ENCODE results near the gene NDRG3.
"Not testable (repeated sequence)": the region's sequence is repeated elsewhere in the genome, so short reads cannot be mapped to it uniquely, and the experiment has no call there.

Gene NDRG3

DNA sequence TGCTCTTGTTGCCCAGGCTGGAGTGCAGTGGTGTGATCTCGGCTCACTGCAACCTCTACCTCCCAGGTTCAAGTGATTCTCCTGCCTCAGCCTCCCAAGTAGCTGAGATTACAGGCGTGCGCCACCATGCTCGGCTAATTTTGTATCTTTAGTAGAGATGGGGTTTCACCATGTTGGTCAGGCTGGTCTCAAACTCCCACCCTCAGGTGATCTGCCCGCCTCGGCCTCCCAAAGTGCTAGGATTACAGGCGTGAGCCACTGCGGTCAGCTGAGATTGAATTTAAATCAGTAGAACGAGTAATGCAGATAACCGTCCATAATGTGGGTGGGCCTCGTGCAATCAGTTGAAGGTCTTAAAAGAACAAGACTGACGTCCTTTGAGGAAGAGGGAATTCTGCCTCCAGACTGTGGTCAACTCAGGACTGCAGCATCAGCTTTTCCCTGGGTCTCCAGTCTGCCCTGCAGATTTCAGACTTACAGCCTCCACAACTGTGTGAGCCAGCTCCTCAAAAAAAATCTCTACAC, 107.0 kb downstream of the NDRG3 start:
- DNase-seq = not testable (repeated sequence)

- no peak for DNase-seq
Measured at GRCh38 chr20:36634342-36634741, 111.5 kb downstream of the NDRG3 start.

DNA sequence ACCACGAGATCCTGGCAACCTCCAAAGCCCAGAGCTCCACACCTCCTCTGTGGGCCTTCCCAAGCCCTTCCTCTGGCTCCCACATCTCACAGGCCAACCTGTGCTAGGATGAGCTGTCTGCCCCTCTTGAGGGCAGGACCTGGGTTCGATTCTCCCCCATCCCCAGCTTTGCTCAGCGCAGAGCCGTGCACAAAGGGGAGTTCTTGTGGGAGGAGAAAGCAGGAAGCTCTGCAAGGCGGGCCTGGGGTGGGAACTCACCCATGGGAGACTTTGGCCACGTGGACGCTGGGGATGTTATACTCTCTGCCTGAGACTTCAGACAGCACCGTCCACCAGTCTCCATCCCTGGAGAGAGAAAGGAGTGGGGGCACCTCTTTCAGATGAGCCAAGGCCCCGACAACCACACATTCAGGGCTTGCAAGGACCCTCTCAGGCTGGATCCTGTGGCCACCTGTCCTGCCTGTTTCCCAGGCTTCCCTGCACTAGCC, 112.6 kb downstream of the NDRG3 start:
- no peak for DNase-seq

GRCh38 chr20:36632487-36633284, 113.2 kb downstream of the NDRG3 start:
- DNase-seq = no peak

- no peak for DNase-seq
Measured at GRCh38 chr20:36632147-36632486, 113.8 kb downstream of the NDRG3 start.

GRCh38 chr20:36631646-36632045, 114.2 kb downstream of the NDRG3 start:
- DNase-seq = no peak

GRCh38 chr20:36629719-36630681, 115.9 kb downstream of the NDRG3 start:
- DNase-seq = no peak

GRCh38 chr20:36628076-36628475, 117.8 kb downstream of the NDRG3 start:
- no peak for DNase-seq

GRCh38 chr20:36624944-36625324, 121.0 kb downstream of the NDRG3 start:
- no peak for DNase-seq

- DNase-seq = no peak
Measured at GRCh38 chr20:36624068-36624943, 121.6 kb downstream of the NDRG3 start.

GRCh38 chr20:36623444-36623843, 122.4 kb downstream of the NDRG3 start:
- no peak for DNase-seq

- no peak for DNase-seq
Measured at GRCh38 chr20:36620917-36621316, 125.0 kb downstream of the NDRG3 start.

DNA sequence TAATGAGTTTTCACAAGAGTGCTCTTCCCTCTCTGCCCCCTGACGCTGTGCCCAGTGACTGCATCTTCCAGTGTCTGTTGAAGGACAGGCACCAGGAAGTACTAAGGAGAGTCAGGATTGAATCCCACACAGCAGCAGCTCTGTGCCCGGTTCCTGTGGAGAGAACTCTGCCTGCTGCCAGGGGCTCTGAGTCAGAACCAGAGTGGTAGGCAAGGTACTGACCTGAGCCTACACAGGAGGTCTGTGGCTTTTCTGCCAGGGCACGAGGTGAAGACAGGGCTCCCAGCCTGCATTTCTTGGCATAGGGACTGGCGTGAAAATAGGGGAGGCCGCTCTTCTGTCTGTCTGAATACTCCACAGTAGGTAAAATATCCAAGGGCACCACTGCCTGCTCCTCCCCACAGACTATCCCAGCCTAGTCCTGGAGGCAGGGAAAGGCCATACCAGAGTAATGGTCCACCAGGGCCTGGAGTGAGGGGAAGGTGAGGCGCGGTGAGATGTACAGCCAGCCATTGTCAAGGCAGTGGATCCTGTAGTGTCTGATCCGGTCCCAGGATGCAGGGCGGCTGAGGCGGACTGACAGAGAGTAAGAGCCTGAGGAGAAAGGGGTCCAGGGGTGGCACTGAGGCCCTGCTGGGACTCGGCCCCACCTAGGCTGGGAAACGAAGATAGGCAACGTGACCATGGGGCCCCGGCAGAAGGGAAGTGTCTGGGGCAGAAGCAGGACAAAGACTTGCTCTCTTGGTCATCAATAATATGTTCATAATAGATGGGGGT, 130.9 kb downstream of the NDRG3 start:
- no peak for DNase-seq

GRCh38 chr20:36613974-36614373, 131.9 kb downstream of the NDRG3 start:
- no peak for DNase-seq

GRCh38 chr20:36611625-36612024, 134.3 kb downstream of the NDRG3 start:
- DNase-seq = no peak

GRCh38 chr20:36608388-36608728, 137.5 kb downstream of the NDRG3 start:
- DNase-seq = not testable (repeated sequence)

DNA sequence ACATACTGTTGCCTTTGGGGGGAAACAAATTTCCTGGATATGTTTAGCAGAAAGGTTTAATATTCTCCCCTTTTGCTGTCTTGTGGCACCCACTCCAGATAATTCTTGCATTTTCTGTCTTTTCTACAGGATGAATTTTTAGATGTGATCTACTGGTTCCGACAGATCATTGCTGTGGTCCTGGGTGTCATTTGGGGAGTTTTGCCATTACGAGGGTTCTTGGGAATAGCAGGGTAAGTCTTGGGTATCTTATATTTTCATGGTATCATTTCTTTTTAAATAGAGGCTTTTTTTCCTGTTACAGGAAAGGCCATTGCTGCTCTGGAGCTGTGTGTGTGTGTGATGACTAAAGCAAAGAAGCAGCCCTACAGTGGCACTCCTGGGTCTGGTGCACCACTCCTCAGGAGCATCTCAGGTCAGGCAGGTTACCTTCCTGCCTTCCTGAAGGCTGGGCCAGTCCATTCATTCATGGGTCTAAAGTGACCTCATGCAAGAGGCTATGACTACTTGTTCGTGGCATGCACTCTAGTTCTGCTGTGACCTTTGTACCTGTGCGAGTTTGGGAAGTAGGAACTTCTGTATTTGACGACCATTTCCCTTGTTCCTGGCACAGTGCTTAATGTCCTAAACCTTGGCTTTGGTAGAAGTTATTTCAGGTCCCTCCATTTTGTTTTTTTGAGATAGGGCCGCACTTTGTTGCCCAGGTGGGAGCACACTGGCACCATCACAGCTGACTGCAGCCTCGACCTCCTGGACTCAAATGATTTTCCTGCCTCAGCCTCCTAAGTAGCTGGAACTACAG, 138.1 kb downstream of the NDRG3 start:
- DNase-seq = no peak

DNA sequence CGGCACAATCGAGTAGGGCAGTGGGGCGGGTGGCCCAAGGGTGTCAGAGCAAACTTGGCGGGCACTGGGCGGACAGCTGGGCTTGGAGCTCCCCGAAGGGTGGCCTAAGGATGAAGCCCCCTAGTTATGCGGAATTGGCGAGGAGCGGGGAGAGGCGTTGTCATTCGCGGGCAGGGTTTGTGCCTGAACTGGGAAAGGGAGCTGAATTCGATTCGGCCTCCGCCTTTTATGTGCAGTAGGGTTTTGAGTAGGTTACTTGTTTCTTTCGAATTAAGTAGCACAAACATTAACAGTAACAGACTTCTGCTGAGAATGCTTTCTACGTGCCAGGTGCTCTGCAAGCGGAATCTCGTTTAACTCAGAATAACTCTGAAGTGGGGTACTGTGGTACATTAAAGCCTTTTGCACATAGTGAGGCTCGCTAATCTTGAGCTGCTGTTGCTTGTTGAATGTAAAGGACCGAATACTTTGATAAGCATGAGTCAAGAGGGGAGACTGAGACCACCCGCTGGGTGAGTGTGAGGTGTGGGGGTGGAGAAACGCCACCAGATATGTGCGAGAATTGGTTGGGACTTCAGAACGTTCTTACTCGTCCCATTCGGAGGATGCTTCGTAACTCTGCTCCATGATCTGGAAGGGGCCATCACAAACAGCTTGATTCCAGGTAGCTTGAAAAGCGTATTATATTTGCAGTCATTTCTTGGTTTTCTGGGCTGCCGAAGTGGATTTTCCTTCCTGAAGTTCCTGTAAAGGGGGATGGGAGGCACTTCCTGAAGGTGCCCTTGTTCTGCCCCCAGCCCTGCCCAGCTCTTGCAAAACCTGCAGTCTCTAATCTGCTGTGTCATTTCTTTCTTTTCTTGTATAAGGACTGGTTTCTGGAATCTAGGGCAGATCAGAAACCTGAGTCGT, 139.5 kb downstream of the NDRG3 start:
- no peak for DNase-seq

DNA sequence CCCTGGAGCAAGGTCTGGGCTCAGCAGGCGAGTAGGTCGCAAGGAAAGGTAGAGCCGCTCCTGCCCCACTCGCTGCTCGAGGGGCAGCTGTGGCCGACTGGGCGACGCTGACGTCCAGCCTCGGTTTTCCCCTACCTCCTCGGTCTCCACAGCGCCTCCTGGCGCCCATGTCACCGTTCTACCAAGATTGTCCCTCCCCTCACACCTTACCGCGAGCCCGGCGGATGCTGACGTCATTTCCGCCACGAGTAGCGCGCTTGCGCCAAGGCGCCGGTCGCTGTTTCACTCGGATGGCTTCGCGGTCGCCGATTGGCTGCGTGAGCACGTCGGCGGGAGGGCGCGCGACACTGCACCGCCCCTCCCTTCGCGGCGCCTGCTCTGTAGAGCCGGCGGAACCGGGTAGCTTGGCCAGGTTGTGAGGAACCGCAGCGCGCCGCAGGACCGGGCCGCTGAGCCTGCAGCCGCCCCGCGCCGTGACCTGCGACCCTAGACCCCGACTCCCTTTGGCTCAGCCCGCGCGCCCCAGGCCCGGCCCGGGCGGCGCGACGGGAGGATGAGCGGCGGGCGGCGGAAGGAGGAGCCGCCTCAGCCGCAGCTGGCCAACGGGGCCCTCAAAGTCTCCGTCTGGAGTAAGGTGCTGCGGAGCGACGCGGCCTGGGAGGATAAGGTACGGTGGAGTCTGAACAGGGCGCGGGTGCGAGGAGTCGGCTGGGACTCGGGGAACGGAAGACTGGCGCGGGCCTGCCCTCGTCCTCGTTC, 140.3 kb downstream of the NDRG3 start, which contains the start of gene RAB5IF:
Gene RAB5IF, plus strand, starts transcription at position 381 of the 759 bp plus-strand sequence. Its CDS starts 173 bp downstream, at position 554.
- peak; percentile 99 for DNase-seq

All from left hindlimb (tissue), 1 donor.